B cell (primary cell): ENCODE results near the gene FANCL. TPM values are rescaled to one million over a fixed set of nuclear protein-coding genes. Genes with fewer than 3 reads are reported as not detected.

ENCODE experiments used
- ATAC-seq: fragments of 200-7000 bp; cut with Tn5 transposase; one replicate; pipeline ENCODE4 v1.10.0; 2021; ENCODE audit warnings: low read depth, mild to moderate bottlenecking, moderate number of reproducible peaks, moderate library complexity
- CTCF ChIA-PET: fragments of 350-600 bp; sonication (Branson Sonifier 250); formaldehyde crosslinking; loops from one replicate; lab custom pipeline; 2021; ENCODE audit warnings: antibody characterized with exemption, inconsistent platforms; lab: Charles Lee
- POLR2A ChIA-PET: fragments of 350-600 bp; sonication (Branson Sonifier 250); formaldehyde crosslinking; loops from one replicate; lab custom pipeline; 2021; ENCODE audit warnings: antibody characterized with exemption; lab: Charles Lee
- DNase-seq: peaks from one replicate; pipeline ENCODE4 v3.0.0; 2013
- H2AFZ ChIP-seq: 2 replicates; pipeline ENCODE4 v1.6.1; 2012; ENCODE audit warnings: mild to moderate bottlenecking, low read depth, low read length; ENCODE audit not compliant: insufficient read depth, poor library complexity, severe bottlenecking
- H3K27ac ChIP-seq, 2 donors: 1 replicate in 1 of 2; 2 replicates in 1 of 2; pipeline ENCODE4 v1.5.1; 2012 to 2013; ENCODE audit warnings: low read length in 2 of 2, mild to moderate bottlenecking in 2 of 2, moderate library complexity in 1 of 2
- H3K27me3 ChIP-seq, 4 experiments: fragments of 200-600 bp in 1 of 4; sonication (generic) in 1 of 4; replicated peaks in 1 of 4; 1 replicate in 2 of 4; 2 replicates in 2 of 4; pipeline versions ENCODE4 v1.6.1 to v1.7.0; 2013 to 2016; ENCODE audit warnings: low read length in 3 of 4, mild to moderate bottlenecking in 2 of 4, mixed read lengths in 1 of 4, moderate library complexity in 1 of 4; ENCODE audit not compliant: insufficient read depth in 4 of 4, control insufficient read depth in 3 of 4; ENCODE audit errors: control extremely low read depth in 1 of 4
- H3K36me3 ChIP-seq, 2 experiments: replicated peaks in 1 of 2; 1 replicate in 1 of 2; 2 replicates in 1 of 2; pipeline versions ENCODE4 v1.6.1 to v1.7.1; 2013; ENCODE audit warnings: low read length in 1 of 2; ENCODE audit not compliant: insufficient read depth in 2 of 2, control insufficient read depth in 1 of 2; ENCODE audit errors: control extremely low read depth in 1 of 2, extremely low read depth in 1 of 2
- H3K4me1 ChIP-seq, 2 donors: fragments of 200-600 bp in 1 of 2; sonication (generic) in 1 of 2; 1 replicate in 1 of 2; 2 replicates in 1 of 2; pipeline versions ENCODE4 v1.5.1 to v1.6.1; 2013 to 2017; ENCODE audit warnings: low read length in 2 of 2; ENCODE audit not compliant: control insufficient read depth in 2 of 2, insufficient read depth in 2 of 2
- H3K4me2 ChIP-seq: replicated peaks from 2 replicates; pipeline ENCODE3; 2012; ENCODE audit warnings: mild to moderate bottlenecking, low read depth, low read length; ENCODE audit not compliant: poor library complexity, severe bottlenecking
- H3K4me3 ChIP-seq, 5 experiments: fragments of 200-600 bp in 1 of 5; sonication (generic) in 1 of 5; 1 replicate in 3 of 5; 2 replicates in 2 of 5; pipeline versions ENCODE4 v1.5.1 to v1.7.0; 2011 to 2016; ENCODE audit warnings: low read length in 4 of 5, mild to moderate bottlenecking in 4 of 5, low read depth in 2 of 5, control low read depth in 1 of 5, moderate library complexity in 1 of 5; ENCODE audit not compliant: insufficient read depth in 1 of 5; ENCODE audit errors: control extremely low read depth in 1 of 5, extremely low read depth in 1 of 5
- H3K79me2 ChIP-seq: fragments of 200-600 bp; sonication (generic); one replicate; pipeline ENCODE4 v1.6.0; 2016; ENCODE audit warnings: low read length; ENCODE audit not compliant: control insufficient read depth, insufficient read depth
- H3K9ac ChIP-seq: fragments of 200-600 bp; sonication (generic); 2 replicates; pipeline ENCODE4 v1.6.1; 2017; ENCODE audit warnings: mild to moderate bottlenecking, low read length, moderate library complexity
- H3K9me3 ChIP-seq, 3 donors: one replicate each; pipeline versions ENCODE4 v1.6.1 to v1.7.1; 2013; ENCODE audit warnings: low read length in 2 of 3; ENCODE audit not compliant: control insufficient read depth in 2 of 3, insufficient read depth in 1 of 3; ENCODE audit errors: control extremely low read depth in 1 of 3
- H4K20me1 ChIP-seq: 2 replicates; pipeline ENCODE4 v1.6.0; 2012; ENCODE audit warnings: mild to moderate bottlenecking, low read length; ENCODE audit not compliant: insufficient read depth, control insufficient read depth, poor library complexity, severe bottlenecking
- H3K27ac Mint-ChIP-seq: one replicate; pipeline ENCODE4 v1.8.0; 2021; ENCODE audit warnings: mixed read lengths
- H3K27me3 Mint-ChIP-seq: one replicate; pipeline ENCODE4 v1.8.0; 2021; ENCODE audit warnings: mixed read lengths
- H3K4me1 Mint-ChIP-seq: one replicate; pipeline ENCODE4 v1.8.0; 2021; ENCODE audit warnings: mixed read lengths
- H3K4me3 Mint-ChIP-seq: one replicate; pipeline ENCODE4 v1.8.0; 2021; ENCODE audit warnings: mixed read lengths
- H3K9me3 Mint-ChIP-seq: one replicate; pipeline ENCODE4 v1.8.0; 2022; ENCODE audit warnings: mixed read lengths; ENCODE audit not compliant: insufficient read depth
- CTCF ChIP-seq: fragments of 200-600 bp; IDR thresholded peaks from one replicate; pipeline ENCODE4 v1.8.0; 2022; ENCODE audit warnings: antibody characterized with exemption, mild to moderate bottlenecking
- EZH2 ChIP-seq: IDR thresholded peaks from 2 replicates; pipeline ENCODE4 v1.6.1; 2012; ENCODE audit warnings: borderline replicate concordance, low read depth, mild to moderate bottlenecking, moderate library complexity, low read length; ENCODE audit not compliant: insufficient read depth, poor library complexity, severe bottlenecking
- WGBS: methylation state at CpG from one replicate; pipeline ENCODE4 v1.1.5; 2013; ENCODE audit warnings: missing lambda C conversion rate; ENCODE audit not compliant: insufficient coverage; 5-methylcytosine and 5-hydroxymethylcytosine counted together
- intact Hi-C: fragments of 100-400 bp; cut with micrococcal nuclease; formaldehyde crosslinking; loops from one replicate; pipeline ENCODE4 v1.10.0; 2022
- polyA plus RNA-seq: library from polyadenylated mRNA; depleted of rRNA; stranded (reverse); fragments of >200 nt; gene quantifications from 2 replicates; pipeline ENCODE4 v1.2.3, GENCODE V29; 2012
- total RNA-seq, 2 donors: library from RNA; stranded (reverse); fragments of 120-200 nt in 1 of 2; gene quantifications; 1 replicate in 1 of 2; 2 replicates in 1 of 2; pipeline versions ENCODE4 v1.2.3 to v1.2.4, GENCODE V29; 2013 to 2022

FANCL gene
- total and polyA plus RNA-seq, 2 donors (not counting 1 experiment from before 2014, with no cell fraction given): 9.1 to 31.7 TPM

DNA sequence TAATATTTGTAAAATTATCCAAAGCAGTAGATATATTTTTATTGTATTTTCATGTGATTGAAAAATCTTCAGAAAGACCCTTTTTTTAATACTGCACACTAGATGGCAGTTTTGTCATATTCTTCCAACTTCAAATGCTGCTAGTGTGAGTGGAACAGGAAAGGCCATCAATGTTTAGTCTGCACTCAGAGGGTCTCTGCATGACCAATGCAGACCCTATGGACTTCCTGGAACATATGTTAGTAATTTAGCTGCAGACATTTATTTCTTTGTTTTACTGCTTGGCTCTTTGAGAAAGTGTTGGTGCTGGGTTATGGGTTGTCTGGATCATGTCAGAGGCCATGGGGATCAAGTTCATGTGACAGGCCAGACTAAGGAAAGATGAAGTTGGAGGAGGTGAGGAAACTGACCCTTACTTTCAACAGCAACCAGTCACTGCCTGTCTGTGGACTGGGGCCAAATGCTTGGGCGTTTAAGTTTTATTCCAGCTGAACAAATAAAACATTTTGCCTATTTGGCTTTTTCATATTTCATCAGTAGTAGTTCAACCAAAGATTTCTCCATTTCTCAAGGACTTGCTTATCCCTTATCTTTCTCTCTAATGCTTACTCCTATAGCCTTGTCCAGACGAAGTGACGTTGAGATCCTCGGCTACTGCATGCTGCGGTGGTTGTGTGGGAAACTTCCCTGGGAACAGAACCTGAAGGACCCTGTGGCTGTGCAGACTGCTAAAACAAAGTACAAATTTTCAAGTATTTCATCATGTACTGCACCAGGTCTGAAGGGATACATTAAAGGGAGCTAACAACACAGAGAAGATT lies 109.7 kb downstream of the FANCL start:
- Histone ChIP-seq H3K9ac (no peak overlapping the region), H3K36me3 (peaks cover 5 to 13% of the 10 kb centered on the region in 2 experiments), H3K4me1 (no peaks in the 10 kb centered on the region), H3K27ac (no peak overlapping the region), H3K27me3 (no peaks in the 10 kb centered on the region), H3K4me3 (no peak overlapping the region), H3K9me3 (no peaks in the 10 kb centered on the region), H2AFZ (no peak overlapping the region), H4K20me1 (no peaks in the 10 kb centered on the region), H3K79me2 (no peaks in the 10 kb centered on the region), H3K4me2 (no peak overlapping the region)
- WGBS: 100% methylated on average over 3 of the region's 5 CpGs
- Mint-ChIP-seq H3K4me1 (no peaks in the 10 kb centered on the region), H3K27ac (peak overlapping the region; percentile 55), H3K27me3 (no peaks in the 10 kb centered on the region), H3K9me3 (no peaks in the 10 kb centered on the region), H3K4me3 (no peak overlapping the region)
- CTCF ChIA-PET: no interaction called here
- TF ChIP-seq EZH2: no peak
- no peak for TF ChIP-seq CTCF
- intact Hi-C loops: no loop called here
- POLR2A ChIA-PET: no interaction called here
- ATAC-seq: no peak
- no peak for DNase-seq

DNA sequence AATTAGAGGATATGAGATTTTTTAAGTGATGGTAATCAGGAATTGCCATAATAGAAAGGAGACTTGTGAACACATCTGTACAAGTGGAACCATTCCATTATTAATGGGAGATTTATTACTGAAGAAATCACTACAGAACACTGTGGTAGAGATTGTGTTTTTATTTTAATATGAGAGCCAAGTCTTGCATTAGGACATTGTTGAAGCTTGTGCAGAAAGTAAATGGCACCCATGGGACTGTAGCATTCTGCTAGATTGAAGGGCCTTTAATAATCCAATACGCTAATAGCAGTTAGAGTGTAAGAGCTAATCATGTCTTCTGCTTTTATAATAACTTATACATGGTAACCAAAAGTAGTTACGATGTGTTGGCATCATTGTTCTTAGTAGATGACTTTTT lies 110.9 kb downstream of the FANCL start:
- Mint-ChIP-seq H3K9me3 (no peaks in the 10 kb centered on the region), H3K4me3 (no peak overlapping the region), H3K27ac (no peak overlapping the region), H3K27me3 (no peaks in the 10 kb centered on the region), H3K4me1 (no peaks in the 10 kb centered on the region)
- no peak overlapping the region for H3K4me3 ChIP-seq
- intact Hi-C loops: no loop called here
- no peaks in the 10 kb centered on the region for H3K9me3 ChIP-seq
- ChIA-PET POLR2A (no interaction called here), CTCF (no interaction called here)
- no peak overlapping the region for H2AFZ ChIP-seq
- no peak for DNase-seq
- ATAC-seq: no peak
- no peaks in the 10 kb centered on the region for H4K20me1 ChIP-seq
- no peak for TF ChIP-seq EZH2
- no peak for TF ChIP-seq CTCF
- no peak overlapping the region for H3K27ac ChIP-seq
- no CpG with 5 or more reads among the region's 2 CpGs for WGBS
- H3K79me2 ChIP-seq: no peaks in the 10 kb centered on the region
- H3K27me3 ChIP-seq: no peaks in the 10 kb centered on the region
- H3K36me3 ChIP-seq: peaks cover 3 to 13% of the 10 kb centered on the region in 2 experiments
- H3K9ac ChIP-seq: no peak overlapping the region
- no peaks in the 10 kb centered on the region for H3K4me1 ChIP-seq
- no peak overlapping the region for H3K4me2 ChIP-seq
